ENCODE measurements around the gene SLC22A3. TPM values are rescaled to one million over a fixed set of nuclear protein-coding genes. Genes with fewer than 3 reads are reported as not detected.
"Not testable (repeated sequence)": the region's sequence is repeated elsewhere in the genome, so short reads cannot be mapped to it uniquely, and the experiment has no call there.

Gene SLC22A3
- total RNA-seq, 1 donor from 2014 or later, result 0.57 TPM

GRCh38 chr6:160367798-160368547, 19.8 kb downstream of the SLC22A3 start:
- Histone ChIP-seq H4K20me1 (ENCODE audit: insufficient read depth, low read length) (no peaks in the 10 kb centered on the region), H3K4me3 (ENCODE audit: insufficient read depth, low read depth, low read length) (no peak overlapping the region), H2AFZ (ENCODE audit: low read depth, low read length) (no peak overlapping the region), H3K27me3 (ENCODE audit: insufficient read depth, low read length) (no peaks in the 10 kb centered on the region), H3K36me3 (ENCODE audit: insufficient read depth, low read length) (no peaks in the 10 kb centered on the region), H3K9me3 (ENCODE audit: insufficient read depth, low read depth, low read length) (no peaks in the 10 kb centered on the region), H3K4me2 (ENCODE audit: low read length) (no peak overlapping the region), H3K27ac (ENCODE audit: low read depth, low read length) (no peak overlapping the region), H3K79me2 (ENCODE audit: insufficient read depth, low read length) (no peaks in the 10 kb centered on the region), H3K9ac (ENCODE audit: low read length) (no peak overlapping the region), H3K4me1 (ENCODE audit: insufficient read depth, low read length) (no peaks in the 10 kb centered on the region)
- Mint-ChIP-seq H3K36me3 (ENCODE audit: low read depth, unreplicated experiment) (no peaks in the 10 kb centered on the region), H3K27ac (ENCODE audit: unreplicated experiment) (no peak overlapping the region), H3K4me1 (ENCODE audit: low read depth, unreplicated experiment) (no peaks in the 10 kb centered on the region), H3K9me3 (ENCODE audit: unreplicated experiment) (peaks cover 13% of the 10 kb centered on the region), H3K4me3 (ENCODE audit: unreplicated experiment) (no peak overlapping the region), H3K27me3 (ENCODE audit: low read depth, unreplicated experiment) (peaks cover 22% of the 10 kb centered on the region)
- DNase-seq (ENCODE audit: low read depth) (no peak), FAIRE-seq (no peak)
- TF ChIP-seq, protein P1, sequence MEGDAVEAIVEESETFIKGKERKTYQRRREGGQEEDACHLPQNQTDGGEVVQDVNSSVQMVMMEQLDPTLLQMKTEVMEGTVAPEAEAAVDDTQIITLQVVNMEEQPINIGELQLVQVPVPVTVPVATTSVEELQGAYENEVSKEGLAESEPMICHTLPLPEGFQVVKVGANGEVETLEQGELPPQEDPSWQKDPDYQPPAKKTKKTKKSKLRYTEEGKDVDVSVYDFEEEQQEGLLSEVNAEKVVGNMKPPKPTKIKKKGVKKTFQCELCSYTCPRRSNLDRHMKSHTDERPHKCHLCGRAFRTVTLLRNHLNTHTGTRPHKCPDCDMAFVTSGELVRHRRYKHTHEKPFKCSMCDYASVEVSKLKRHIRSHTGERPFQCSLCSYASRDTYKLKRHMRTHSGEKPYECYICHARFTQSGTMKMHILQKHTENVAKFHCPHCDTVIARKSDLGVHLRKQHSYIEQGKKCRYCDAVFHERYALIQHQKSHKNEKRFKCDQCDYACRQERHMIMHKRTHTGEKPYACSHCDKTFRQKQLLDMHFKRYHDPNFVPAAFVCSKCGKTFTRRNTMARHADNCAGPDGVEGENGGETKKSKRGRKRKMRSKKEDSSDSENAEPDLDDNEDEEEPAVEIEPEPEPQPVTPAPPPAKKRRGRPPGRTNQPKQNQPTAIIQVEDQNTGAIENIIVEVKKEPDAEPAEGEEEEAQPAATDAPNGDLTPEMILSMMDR (IDR thresholded peaks at IDR 0.05; ENCODE audit: insufficient read depth, low read depth, low read length), result no peak
- TF ChIP-seq EZH2 (IDR thresholded peaks at IDR 0.05; ENCODE audit: insufficient read depth, low read length), result no peak

- H3K79me2 ChIP-seq (ENCODE audit: insufficient read depth, low read length), result no peaks in the 10 kb centered on the region
- no peaks in the 10 kb centered on the region for H3K27me3 ChIP-seq (ENCODE audit: insufficient read depth, low read length)
- TF ChIP-seq, protein P1 (IDR thresholded peaks at IDR 0.05; ENCODE audit: insufficient read depth, low read depth, low read length), result no peak
- TF ChIP-seq EZH2 (IDR thresholded peaks at IDR 0.05; ENCODE audit: insufficient read depth, low read length), result no peak
- no peak overlapping the region for H3K27ac ChIP-seq (ENCODE audit: low read depth, low read length)
- H4K20me1 ChIP-seq (ENCODE audit: insufficient read depth, low read length), result no peaks in the 10 kb centered on the region
- Mint-ChIP-seq H3K4me1 (ENCODE audit: low read depth, unreplicated experiment) (no peaks in the 10 kb centered on the region), H3K9me3 (ENCODE audit: unreplicated experiment) (peaks cover 13% of the 10 kb centered on the region), H3K36me3 (ENCODE audit: low read depth, unreplicated experiment) (peaks cover 3% of the 10 kb centered on the region), H3K27me3 (ENCODE audit: low read depth, unreplicated experiment) (peaks cover 24% of the 10 kb centered on the region), H3K4me3 (ENCODE audit: unreplicated experiment) (no peak overlapping the region), H3K27ac (ENCODE audit: unreplicated experiment) (no peak overlapping the region)
- no peaks in the 10 kb centered on the region for H3K4me1 ChIP-seq (ENCODE audit: insufficient read depth, low read length)
- no peaks in the 10 kb centered on the region for H3K36me3 ChIP-seq (ENCODE audit: insufficient read depth, low read length)
- no peak overlapping the region for H3K4me3 ChIP-seq (ENCODE audit: insufficient read depth, low read depth, low read length)
- DNase-seq (ENCODE audit: low read depth), result no peak
- H2AFZ ChIP-seq (ENCODE audit: low read depth, low read length), result no peak overlapping the region
- no peaks in the 10 kb centered on the region for H3K9me3 ChIP-seq (ENCODE audit: insufficient read depth, low read depth, low read length)
- H3K9ac ChIP-seq (ENCODE audit: low read length), result no peak overlapping the region
- no peak overlapping the region for H3K4me2 ChIP-seq (ENCODE audit: low read length)
- FAIRE-seq, result no peak
Measured at GRCh38 chr6:160368670-160369069, 20.5 kb downstream of the SLC22A3 start.

GRCh38 chr6:160373601-160374000, 25.4 kb downstream of the SLC22A3 start:
- H3K36me3 ChIP-seq (ENCODE audit: insufficient read depth, low read length); H3K27ac ChIP-seq (ENCODE audit: low read depth, low read length); H4K20me1 ChIP-seq (ENCODE audit: insufficient read depth, low read length); H3K4me3 ChIP-seq (ENCODE audit: insufficient read depth, low read depth, low read length); H2AFZ ChIP-seq (ENCODE audit: low read depth, low read length); DNase-seq (ENCODE audit: low read depth); H3K4me1 Mint-ChIP-seq (ENCODE audit: low read depth, unreplicated experiment); H3K4me3 Mint-ChIP-seq (ENCODE audit: unreplicated experiment); H3K79me2 ChIP-seq (ENCODE audit: insufficient read depth, low read length); H3K4me2 ChIP-seq (ENCODE audit: low read length); FAIRE-seq; H3K4me1 ChIP-seq (ENCODE audit: insufficient read depth, low read length); H3K27me3 ChIP-seq (ENCODE audit: insufficient read depth, low read length); H3K9me3 ChIP-seq (ENCODE audit: insufficient read depth, low read depth, low read length); H3K36me3 Mint-ChIP-seq (ENCODE audit: low read depth, unreplicated experiment); H3K27ac Mint-ChIP-seq (ENCODE audit: unreplicated experiment); H3K9ac ChIP-seq (ENCODE audit: low read length): not testable (repeated sequence)
- H3K9me3 Mint-ChIP-seq (ENCODE audit: unreplicated experiment), result peaks cover 10% of the 10 kb centered on the region
- peaks cover 13% of the 10 kb centered on the region for H3K27me3 Mint-ChIP-seq (ENCODE audit: low read depth, unreplicated experiment)
